ENCODE data around the gene PDE4A.

DNA sequence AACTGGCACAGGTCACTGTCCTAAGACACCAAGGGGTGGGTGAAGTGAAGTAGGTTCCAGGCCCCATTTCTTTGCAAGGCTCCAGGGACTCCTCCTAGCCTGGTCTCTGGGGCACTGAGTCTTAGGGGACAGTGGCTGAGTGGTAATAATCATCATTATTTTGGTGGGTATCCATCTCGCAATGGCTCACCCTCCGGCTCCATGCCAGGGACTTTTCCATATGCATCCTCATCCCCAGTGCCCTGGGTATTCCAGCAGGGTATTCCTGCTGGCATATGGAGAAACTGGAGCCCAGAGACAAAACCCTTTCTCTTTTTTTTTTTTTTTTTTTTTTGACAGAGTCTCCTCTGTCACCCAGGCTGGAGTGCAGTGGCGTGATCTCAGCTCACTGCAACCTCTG is 2.5 kb downstream of the PDE4A start:
- TF ChIP-seq EZH2 (IDR thresholded peaks at IDR 0.05; ENCODE audit: low read depth, unreplicated experiment) (no peak), CTCF (conservative IDR thresholded peaks at IDR 0.05; ENCODE audit: low read depth in 2 of 2) (no peak), JUNB (IDR thresholded peaks at IDR 0.05; ENCODE audit: unreplicated experiment) (no peak), CREB1 (CRISPR knock-in tag; IDR thresholded peaks at IDR 0.05; ENCODE audit: low read depth) (no peak)

All from GM23338 (cell line).